Parathyroid adenoma (tissue), 2 donors: ENCODE results near the gene RAB6A.

ENCODE experiments used
- H2AFZ ChIP-seq: fragments of 300-600 bp; sonication (generic); one replicate; pipeline ENCODE4 v1.7.0; 2017; ENCODE audit warnings: antibody characterized with exemption, mild to moderate bottlenecking
- H3K27ac ChIP-seq: fragments of 300-600 bp; sonication (generic); one replicate; pipeline ENCODE4 v1.7.0; 2017
- H3K27me3 ChIP-seq: fragments of 300-600 bp; sonication (generic); one replicate; pipeline ENCODE4 v1.7.0; 2017; ENCODE audit warnings: low read length; ENCODE audit not compliant: control insufficient read depth, insufficient read depth
- H3K36me3 ChIP-seq: fragments of 300-600 bp; sonication (generic); one replicate; pipeline ENCODE4 v1.7.0; 2017; ENCODE audit warnings: low read length; ENCODE audit not compliant: control insufficient read depth, insufficient read depth
- H3K4me1 ChIP-seq: fragments of 300-600 bp; sonication (generic); one replicate; pipeline ENCODE4 v1.7.0; 2017; ENCODE audit warnings: control low read depth
- H3K4me2 ChIP-seq: fragments of 300-600 bp; sonication (generic); one replicate; pipeline ENCODE4 v1.7.0; 2017; ENCODE audit warnings: low read length
- H3K4me3 ChIP-seq: fragments of 300-600 bp; sonication (generic); one replicate; pipeline ENCODE4 v1.7.0; 2017; ENCODE audit warnings: low read depth, low read length
- H3K79me2 ChIP-seq: fragments of 300-600 bp; sonication (generic); one replicate; pipeline ENCODE4 v1.7.0; 2017; ENCODE audit warnings: control low read depth
- H3K9ac ChIP-seq: fragments of 300-600 bp; sonication (generic); one replicate; pipeline ENCODE4 v1.7.0; 2017; ENCODE audit warnings: mild to moderate bottlenecking
- H3K9me3 ChIP-seq: fragments of 300-600 bp; sonication (generic); one replicate; pipeline ENCODE4 v1.7.0; 2017; ENCODE audit warnings: low read length; ENCODE audit not compliant: control insufficient read depth
- TF ChIP-seq, protein P1 (sequence below): fragments of 300-600 bp; sonication (generic); IDR thresholded peaks from one replicate; pipeline ENCODE4 v1.7.0; 2017; ENCODE audit warnings: antibody characterized with exemption, mild to moderate bottlenecking
- donor health status: primary hyperparathyroidism.

The RAB6A gene

DNA sequence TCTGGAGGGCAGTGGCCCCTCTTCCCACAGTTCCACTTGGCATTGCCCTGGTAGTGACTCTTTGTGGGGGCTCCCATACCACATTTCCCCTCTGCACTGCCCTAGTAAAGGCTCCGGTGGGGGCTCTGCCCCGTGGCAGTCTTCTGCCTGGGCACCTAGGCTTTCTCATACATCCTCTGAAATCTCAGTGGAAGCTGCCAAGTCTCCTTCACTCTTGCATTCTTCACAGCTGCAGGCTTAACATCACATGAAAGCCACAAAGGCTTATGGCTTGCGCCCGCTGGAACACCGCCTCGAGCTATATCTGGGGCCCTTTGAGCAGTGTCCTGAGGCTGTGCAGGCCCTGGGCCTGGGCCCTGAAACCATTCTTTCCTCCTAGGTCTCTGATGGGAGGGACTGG is 89.2 kb downstream of the RAB6A start:
- Histone ChIP-seq H3K4me3 (no peak overlapping the region), H3K79me2 (no peaks in the 10 kb centered on the region), H3K36me3 (no peaks in the 10 kb centered on the region), H3K9me3 (no peaks in the 10 kb centered on the region), H3K4me2 (no peak overlapping the region), H3K4me1 (no peaks in the 10 kb centered on the region), H2AFZ (no peak overlapping the region), H3K27me3 (no peaks in the 10 kb centered on the region), H3K9ac (no peak overlapping the region), H3K27ac (no peak overlapping the region)
- TF ChIP-seq, protein P1, sequence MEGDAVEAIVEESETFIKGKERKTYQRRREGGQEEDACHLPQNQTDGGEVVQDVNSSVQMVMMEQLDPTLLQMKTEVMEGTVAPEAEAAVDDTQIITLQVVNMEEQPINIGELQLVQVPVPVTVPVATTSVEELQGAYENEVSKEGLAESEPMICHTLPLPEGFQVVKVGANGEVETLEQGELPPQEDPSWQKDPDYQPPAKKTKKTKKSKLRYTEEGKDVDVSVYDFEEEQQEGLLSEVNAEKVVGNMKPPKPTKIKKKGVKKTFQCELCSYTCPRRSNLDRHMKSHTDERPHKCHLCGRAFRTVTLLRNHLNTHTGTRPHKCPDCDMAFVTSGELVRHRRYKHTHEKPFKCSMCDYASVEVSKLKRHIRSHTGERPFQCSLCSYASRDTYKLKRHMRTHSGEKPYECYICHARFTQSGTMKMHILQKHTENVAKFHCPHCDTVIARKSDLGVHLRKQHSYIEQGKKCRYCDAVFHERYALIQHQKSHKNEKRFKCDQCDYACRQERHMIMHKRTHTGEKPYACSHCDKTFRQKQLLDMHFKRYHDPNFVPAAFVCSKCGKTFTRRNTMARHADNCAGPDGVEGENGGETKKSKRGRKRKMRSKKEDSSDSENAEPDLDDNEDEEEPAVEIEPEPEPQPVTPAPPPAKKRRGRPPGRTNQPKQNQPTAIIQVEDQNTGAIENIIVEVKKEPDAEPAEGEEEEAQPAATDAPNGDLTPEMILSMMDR = no peak

DNA sequence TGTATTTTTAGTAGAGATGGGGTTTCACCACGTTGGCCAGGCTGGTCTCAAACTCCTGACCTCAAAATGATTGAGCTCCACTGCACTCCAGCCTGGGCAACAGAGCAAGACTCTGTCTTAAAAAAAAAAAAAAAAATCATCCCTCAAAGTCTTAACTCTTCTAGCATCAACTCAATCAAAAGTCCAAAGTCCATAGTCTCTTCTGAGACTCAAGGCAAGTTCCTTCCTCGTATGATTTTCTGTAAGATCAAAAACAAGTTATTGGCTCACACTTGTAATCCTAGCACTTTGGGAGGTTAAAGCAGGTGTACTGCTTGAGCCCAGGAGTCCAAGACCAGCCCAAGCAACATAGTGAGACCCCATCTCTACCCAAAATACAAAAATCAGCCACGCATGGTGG is 90.1 kb downstream of the RAB6A start:
- H3K9ac ChIP-seq = no peak overlapping the region
- no peak overlapping the region for H3K27ac ChIP-seq
- H3K9me3 ChIP-seq = no peaks in the 10 kb centered on the region
- H3K27me3 ChIP-seq = no peaks in the 10 kb centered on the region
- no peak overlapping the region for H3K4me3 ChIP-seq
- TF ChIP-seq, protein P1 = no peak
- H2AFZ ChIP-seq = no peak overlapping the region
- no peaks in the 10 kb centered on the region for H3K4me1 ChIP-seq
- no peaks in the 10 kb centered on the region for H3K36me3 ChIP-seq
- no peaks in the 10 kb centered on the region for H3K79me2 ChIP-seq
- no peak overlapping the region for H3K4me2 ChIP-seq

DNA sequence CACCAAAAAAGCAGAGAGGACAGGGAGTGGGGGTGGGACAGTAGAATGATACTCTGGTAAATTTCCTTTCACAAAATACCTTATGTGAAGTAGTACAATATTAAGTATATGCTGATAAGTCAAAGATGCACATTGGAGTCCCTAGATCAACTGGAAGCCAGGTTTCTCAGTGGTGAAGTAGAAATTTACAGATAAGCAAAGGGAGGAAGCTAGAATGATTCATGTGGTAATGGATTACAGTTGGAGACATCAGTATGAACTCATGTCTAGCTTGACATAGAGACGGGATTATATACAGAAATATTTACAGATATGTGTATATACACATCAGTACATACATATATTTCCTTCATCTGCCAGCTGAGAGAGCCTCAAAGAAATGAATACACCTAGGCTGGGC is 93.0 kb downstream of the RAB6A start:
- no peak overlapping the region for H3K4me3 ChIP-seq
- no peak overlapping the region for H3K4me2 ChIP-seq
- no peaks in the 10 kb centered on the region for H3K27me3 ChIP-seq
- no peak overlapping the region for H3K27ac ChIP-seq
- no peaks in the 10 kb centered on the region for H3K36me3 ChIP-seq
- no peaks in the 10 kb centered on the region for H3K4me1 ChIP-seq
- H3K79me2 ChIP-seq = no peaks in the 10 kb centered on the region
- no peak overlapping the region for H2AFZ ChIP-seq
- H3K9me3 ChIP-seq = no peaks in the 10 kb centered on the region
- TF ChIP-seq, protein P1 = no peak
- H3K9ac ChIP-seq = no peak overlapping the region

DNA sequence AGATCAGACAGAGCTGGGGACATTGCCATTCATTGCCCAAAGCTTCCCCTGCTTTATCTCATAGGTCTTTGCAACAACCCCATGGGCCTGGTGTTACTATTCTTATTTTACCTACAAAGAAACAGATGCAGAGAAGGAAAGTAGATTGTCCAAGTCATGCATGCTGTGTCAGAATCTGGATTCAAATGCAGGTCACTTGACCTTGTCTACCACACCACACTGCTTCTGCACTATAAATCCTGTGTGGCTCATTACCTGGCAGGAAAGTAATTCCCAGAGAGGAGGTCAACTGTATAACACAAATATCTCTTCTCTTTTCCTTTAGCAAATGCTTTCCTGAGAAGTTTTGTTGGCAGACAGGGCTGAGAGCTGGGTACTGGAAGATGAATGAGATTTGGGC is 96.0 kb downstream of the RAB6A start:
- Histone ChIP-seq H3K4me2 (no peak overlapping the region), H3K9me3 (no peaks in the 10 kb centered on the region), H3K4me3 (no peak overlapping the region), H3K27me3 (no peaks in the 10 kb centered on the region), H3K79me2 (no peaks in the 10 kb centered on the region), H3K36me3 (no peaks in the 10 kb centered on the region), H2AFZ (no peak overlapping the region), H3K27ac (no peak overlapping the region), H3K4me1 (no peaks in the 10 kb centered on the region), H3K9ac (no peak overlapping the region)
- TF ChIP-seq, protein P1 = no peak

DNA sequence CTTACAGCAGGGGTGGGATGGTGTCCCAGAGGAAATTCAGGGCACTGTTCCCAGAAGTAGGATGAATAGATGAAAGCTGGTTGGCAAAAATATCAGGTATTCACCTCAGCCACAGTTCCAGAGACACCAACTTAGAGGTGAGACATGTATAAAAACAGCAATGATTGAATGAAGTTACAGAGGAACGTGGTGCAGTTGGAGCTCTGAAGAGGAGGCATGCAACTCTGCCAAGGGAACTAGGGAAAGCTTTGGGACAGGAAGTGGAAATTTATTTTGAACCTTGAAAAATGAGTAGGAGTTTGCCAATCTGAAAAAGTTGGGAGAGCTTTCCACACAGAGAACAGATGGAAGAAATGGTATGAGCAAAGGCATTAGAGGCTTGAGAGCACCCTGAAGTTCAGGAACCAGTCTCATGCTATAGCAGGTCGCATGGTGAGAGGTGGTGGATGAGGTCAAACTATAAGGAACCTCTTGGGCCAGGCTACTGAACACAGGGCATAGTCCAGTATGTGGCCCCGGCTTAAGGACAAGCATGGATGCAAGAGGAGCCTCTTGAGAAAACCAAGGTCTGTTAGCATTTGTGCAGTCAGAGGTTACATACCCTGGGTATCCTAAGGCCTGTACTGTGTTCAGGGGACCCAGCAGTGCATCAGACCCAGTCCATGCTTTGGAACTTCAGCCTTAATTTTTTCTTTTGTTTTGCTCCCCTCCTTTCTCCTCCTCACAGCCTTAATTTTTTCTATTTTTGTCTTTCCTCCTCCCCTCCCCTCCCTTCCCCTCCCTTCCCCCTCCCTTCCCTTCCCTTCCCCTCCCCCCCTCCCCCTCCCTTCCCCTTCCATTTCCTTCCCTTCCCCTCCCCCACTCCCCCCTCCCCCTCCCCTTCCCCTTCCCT is 97.0 kb downstream of the RAB6A start:
- Histone ChIP-seq H3K27me3 (no peaks in the 10 kb centered on the region), H3K79me2 (no peaks in the 10 kb centered on the region), H3K4me1 (no peaks in the 10 kb centered on the region), H3K4me2 (no peak overlapping the region), H3K36me3 (no peaks in the 10 kb centered on the region), H3K27ac (no peak overlapping the region), H3K4me3 (no peak overlapping the region), H3K9me3 (no peaks in the 10 kb centered on the region), H2AFZ (no peak overlapping the region), H3K9ac (no peak overlapping the region)
- TF ChIP-seq, protein P1 = no peak
